SH-SY5Y (cell line): ENCODE results near the gene DSCAM.

ENCODE experiments used
- GATA2 ChIP-seq: IDR thresholded peaks from 2 replicates; pipeline ENCODE4 v1.6.1; 2011; ENCODE audit warnings: mild to moderate bottlenecking, low read depth, low read length
- GATA3 ChIP-seq: IDR thresholded peaks from 2 replicates; pipeline ENCODE4 v1.6.1; 2011; ENCODE audit warnings: low read depth, mild to moderate bottlenecking, low read length, moderate library complexity

DNA sequence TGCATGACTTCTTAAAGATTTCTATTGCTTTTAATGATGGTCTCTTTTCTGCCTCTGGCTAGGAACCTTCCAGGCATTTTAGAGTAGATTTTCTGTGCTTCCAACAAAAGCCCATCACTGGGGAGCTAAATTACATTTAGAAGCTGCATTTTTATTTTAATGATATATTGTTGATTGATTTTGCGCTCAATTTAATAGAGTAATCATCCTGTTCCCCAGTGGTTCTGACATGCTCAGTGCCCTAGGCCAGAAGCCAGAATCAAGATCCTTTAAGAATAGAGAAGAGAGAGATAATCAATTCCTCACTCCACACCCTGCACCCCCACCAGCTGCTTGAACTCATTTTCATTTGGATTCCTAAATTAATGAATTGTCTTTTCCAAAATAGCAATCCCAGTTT, 881.9 kb downstream of the DSCAM start:
- TF ChIP-seq GATA2 (no peak), GATA3 (no peak)
